IMR-90 (cell line): ENCODE results near the gene LYSMD4. TPM values are rescaled to one million over a fixed set of nuclear protein-coding genes. Genes with fewer than 3 reads are reported as not detected.

Experiments used
- ATAC-seq: fragments of 200-7000 bp; cut with Tn5 transposase; 2 replicates; pipeline ENCODE4 v1.9.1; 2020; ENCODE audit warnings: low read depth, mild to moderate bottlenecking, moderate library complexity
- BruUV-seq: library from RNA; stranded (reverse); fragments of 400-500 nt; replicated peaks from 2 replicates; lab custom pipeline; 2021; lab: Mats Ljungman, UMichigan
- CTCF ChIA-PET: fragments of 300-600 bp; formaldehyde crosslinking; extraction: SDS; loops from one replicate; lab custom pipeline; 2021; ENCODE audit warnings: antibody characterized with exemption; lab: Yijun Ruan, JAX
- POLR2A ChIA-PET: fragments of 300-600 bp; sonication (Branson Sonifier 250); formaldehyde crosslinking; loops from one replicate; lab custom pipeline; 2022; ENCODE audit warnings: antibody characterized with exemption; ENCODE audit not compliant: unreplicated experiment; lab: Charles Lee
- DNase-seq: peaks from one replicate; pipeline ENCODE4 v3.0.0; 2013
- H2AFZ ChIP-seq: replicated peaks from 2 replicates; pipeline ENCODE3; 2013; ENCODE audit warnings: low read length, mild to moderate bottlenecking; ENCODE audit not compliant: poor library complexity
- H2AK5ac ChIP-seq: 2 replicates; pipeline ENCODE4 v1.6.1; 2013; ENCODE audit warnings: low read depth, low read length, inconsistent platforms
- H2AK9ac ChIP-seq: replicated peaks from 2 replicates; pipeline ENCODE3; 2013; ENCODE audit warnings: mild to moderate bottlenecking, low read depth, low read length, moderate library complexity; ENCODE audit not compliant: poor library complexity
- H2BK120ac ChIP-seq: 2 replicates; pipeline ENCODE4 v1.6.1; 2013; ENCODE audit warnings: low read depth, low read length, inconsistent platforms
- H2BK15ac ChIP-seq: 3 replicates; pipeline ENCODE4 v1.6.1; 2013; ENCODE audit warnings: low read depth, low read length, inconsistent platforms
- H2BK20ac ChIP-seq: 2 replicates; pipeline ENCODE4 v1.6.1; 2013; ENCODE audit warnings: low read depth, mild to moderate bottlenecking, inconsistent platforms, low read length, moderate library complexity
- H2BK5ac ChIP-seq: 2 replicates; pipeline ENCODE4 v1.6.1; 2013; ENCODE audit warnings: mild to moderate bottlenecking, low read depth, low read length, inconsistent platforms; ENCODE audit not compliant: poor library complexity, severe bottlenecking
- H3K14ac ChIP-seq: replicated peaks from 2 replicates; pipeline ENCODE4 v1.6.1; 2013; ENCODE audit warnings: low read depth, low read length, inconsistent platforms
- H3K18ac ChIP-seq: 2 replicates; pipeline ENCODE4 v1.6.1; 2013; ENCODE audit warnings: low read depth, low read length, control low read depth
- H3K23ac ChIP-seq: 2 replicates; pipeline ENCODE4 v1.6.1; 2013; ENCODE audit warnings: low read depth, low read length, inconsistent platforms
- H3K27ac ChIP-seq: 2 replicates; pipeline ENCODE4 v1.5.1; 2013; ENCODE audit warnings: mild to moderate bottlenecking, control low read depth, low read length; ENCODE audit not compliant: insufficient read depth
- H3K27me3 ChIP-seq: 2 replicates; pipeline ENCODE4 v1.6.1; 2013; ENCODE audit warnings: low read length; ENCODE audit not compliant: control insufficient read depth, insufficient read depth
- H3K36me3 ChIP-seq: 2 replicates; pipeline ENCODE4 v1.6.1; 2013; ENCODE audit warnings: low read length, mixed read lengths; ENCODE audit not compliant: control insufficient read depth, insufficient read depth
- H3K4ac ChIP-seq: 2 replicates; pipeline ENCODE4 v1.6.1; 2013; ENCODE audit warnings: low read depth, low read length, inconsistent platforms
- H3K4me1 ChIP-seq: 2 replicates; pipeline ENCODE4 v1.6.1; 2013; ENCODE audit warnings: low read length, mixed read lengths; ENCODE audit not compliant: control insufficient read depth, insufficient read depth
- H3K4me2 ChIP-seq: 2 replicates; pipeline ENCODE4 v1.6.1; 2013; ENCODE audit warnings: low read depth, mild to moderate bottlenecking, control low read depth, low read length, moderate library complexity
- H3K4me3 ChIP-seq: 2 replicates; pipeline ENCODE4 v1.5.1; 2013; ENCODE audit warnings: low read depth, mild to moderate bottlenecking, control low read depth, low read length, moderate library complexity; ENCODE audit not compliant: insufficient read depth
- H3K56ac ChIP-seq: 2 replicates; pipeline ENCODE4 v1.6.1; 2013; ENCODE audit warnings: low read length, inconsistent platforms; ENCODE audit not compliant: insufficient read depth; ENCODE audit errors: extremely low read depth
- H3K79me1 ChIP-seq, 2 experiments: 2 replicates each; pipeline ENCODE4 v1.6.1; 2013; ENCODE audit warnings: low read length in 2 of 2, inconsistent platforms in 1 of 2, low read depth in 1 of 2
- H3K9ac ChIP-seq: 2 replicates; pipeline ENCODE4 v1.6.1; 2013; ENCODE audit warnings: low read depth, low read length, control low read depth
- H3K9me1 ChIP-seq: 2 replicates; pipeline ENCODE4 v1.6.1; 2013; ENCODE audit warnings: low read length, inconsistent platforms; ENCODE audit not compliant: insufficient read depth
- H3K9me3 ChIP-seq: 2 replicates; pipeline ENCODE4 v1.6.1; 2013; ENCODE audit warnings: low read length; ENCODE audit not compliant: control insufficient read depth, insufficient read depth
- H4K20me1 ChIP-seq: 2 replicates; pipeline ENCODE4 v1.6.1; 2013; ENCODE audit warnings: low read length, inconsistent platforms; ENCODE audit not compliant: insufficient read depth
- H4K5ac ChIP-seq: 2 replicates; pipeline ENCODE4 v1.6.1; 2013; ENCODE audit warnings: mild to moderate bottlenecking, low read depth, low read length, control low read depth
- H4K8ac ChIP-seq, 2 experiments: 2 replicates each; pipeline ENCODE4 v1.6.1; 2013; ENCODE audit warnings: low read depth in 2 of 2, low read length in 2 of 2, control low read depth in 1 of 2, inconsistent platforms in 1 of 2
- H4K91ac ChIP-seq: 2 replicates; pipeline ENCODE4 v1.6.1; 2013; ENCODE audit warnings: low read depth, low read length, inconsistent platforms; ENCODE audit not compliant: insufficient read depth
- BHLHE40 ChIP-seq: fragments of 150-350 bp; IDR thresholded peaks from 2 replicates; pipeline ENCODE4 v1.6.1; 2016; ENCODE audit warnings: mild to moderate bottlenecking, low read depth, low read length
- POLR2A ChIP-seq: IDR thresholded peaks from 2 replicates; pipeline ENCODE4 v1.6.1; 2012; ENCODE audit warnings: mild to moderate bottlenecking, low read depth, low read length
- WGBS, 2 experiments: methylation state at CpG; one replicate each; pipeline versions ENCODE4 v1.1.5 to v1.1.7; 2013; ENCODE audit warnings: missing lambda C conversion rate in 2 of 2; ENCODE audit not compliant: insufficient read length in 1 of 2; ENCODE audit errors: extremely low coverage in 2 of 2; 5-methylcytosine and 5-hydroxymethylcytosine counted together
- dilution Hi-C: fragments of 300-500 bp; cut with HindIII; formaldehyde crosslinking; loops from one replicate; pipeline ENCODE4 v1.14.3; 2018; ENCODE audit warnings: low sequenced_read_pairs; ENCODE audit not compliant: unreplicated experiment
- in situ Hi-C: fragments of 300-500 bp; cut with MboI; formaldehyde crosslinking; loops from 3 replicates; pipeline ENCODE4 v1.14.3; 2019; ENCODE audit warnings: low sequenced_read_pairs, inconsistent platforms, mixed read lengths
- intact Hi-C: fragments of 100-400 bp; cut with micrococcal nuclease; formaldehyde crosslinking; loops from 2 replicates; pipeline ENCODE4 v1.10.0; 2022
- polyA plus RNA-seq, 3 experiments: library from polyadenylated mRNA; depleted of rRNA; stranded (reverse); fragments of >200 nt; gene quantifications; 2 replicates each; pipeline ENCODE4 v1.2.3, GENCODE V29; 2012; ENCODE audit warnings: low replicate concordance in 1 of 3
- total RNA-seq: library from RNA; depleted of rRNA; stranded (reverse); fragments of >200 nt; gene quantifications from 2 replicates; pipeline ENCODE4 v1.2.3, GENCODE V29; 2012

Gene LYSMD4
- total and polyA plus RNA-seq, 2 of the 4 experiments (the other 2 are of a cell fraction): 4.5 to 5.0 TPM

DNA sequence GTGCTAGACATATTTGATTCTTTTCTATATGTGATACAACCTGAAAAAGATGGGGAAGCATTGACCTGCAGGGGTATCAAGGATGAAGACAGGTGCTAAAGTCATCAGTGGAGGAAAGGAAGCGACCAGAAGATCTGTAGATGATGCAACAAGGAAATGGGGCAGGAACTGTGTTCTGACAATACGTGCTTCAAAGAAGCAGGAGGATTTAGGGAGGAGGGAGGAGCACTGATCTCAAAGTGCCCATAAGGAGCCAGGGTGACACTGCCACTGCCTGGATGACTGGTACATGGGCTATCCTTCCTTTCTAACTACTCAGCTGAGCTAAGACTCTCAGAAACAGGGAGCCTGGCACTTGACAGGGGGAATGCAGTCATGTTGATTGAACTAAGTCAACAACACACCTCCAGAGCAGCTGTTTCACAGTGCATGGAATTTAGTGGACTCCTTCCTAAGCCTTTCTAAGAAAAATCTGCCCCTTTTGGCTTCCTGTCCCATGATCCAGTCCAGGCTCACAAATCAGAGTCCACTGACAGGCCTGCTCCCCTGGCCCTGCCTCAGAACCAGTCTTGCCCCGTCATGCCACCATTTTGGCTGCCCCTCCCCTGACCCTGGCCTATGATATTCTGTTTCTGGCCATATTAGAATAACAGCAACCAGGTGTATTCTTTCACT lies 12.0 kb downstream of the LYSMD4 start:
- WGBS, 2 experiments: 100% methylated on average over 2 of the region's 3 CpGs; no CpG with 5 or more reads in 1 of the 2 experiments
- no peak overlapping the region for H2BK20ac ChIP-seq
- H3K4me2 ChIP-seq: no peak overlapping the region
- no peak overlapping the region for H3K23ac ChIP-seq
- TF ChIP-seq BHLHE40 (no peak), POLR2A (no peak)
- no peaks in the 10 kb centered on the region; the same call in 1 of the 2 replicates for H3K9me3 ChIP-seq
- no peak overlapping the region for H2BK15ac ChIP-seq
- no peak overlapping the region for H3K4ac ChIP-seq
- H4K20me1 ChIP-seq: no peaks in the 10 kb centered on the region; the same call in 1 of the 2 replicates
- no peak for ATAC-seq
- H3K9me1 ChIP-seq: peaks cover 2% of the 10 kb centered on the region; the same call in 1 of the 2 replicates
- H3K56ac ChIP-seq: no peak overlapping the region
- H2AFZ ChIP-seq: no peak overlapping the region
- H3K27me3 ChIP-seq: no peaks in the 10 kb centered on the region
- no peak overlapping the region for H2AK9ac ChIP-seq
- H3K9ac ChIP-seq: no peak overlapping the region
- intact Hi-C loops: no loop called here
- peaks cover 3% of the 10 kb centered on the region; the same call in 1 of the 2 replicates for H3K36me3 ChIP-seq
- no peak overlapping the region for H3K4me3 ChIP-seq
- H4K5ac ChIP-seq: no peak overlapping the region
- POLR2A ChIA-PET: no interaction called here
- H2BK5ac ChIP-seq: no peak overlapping the region
- CTCF ChIA-PET: no interaction called here
- no peaks in the 10 kb centered on the region; the same call in none of the 2 replicates for H3K4me1 ChIP-seq
- H2AK5ac ChIP-seq: no peak overlapping the region
- no peak overlapping the region for H4K91ac ChIP-seq
- no peak overlapping the region for H4K8ac ChIP-seq
- no peaks in the 10 kb centered on the region; a peak in 1 of 4 replicates for H3K79me1 ChIP-seq
- no peak overlapping the region for H3K14ac ChIP-seq
- no peak overlapping the region for H3K27ac ChIP-seq
- dilution Hi-C loops: no loop called here
- H2BK120ac ChIP-seq: no peak overlapping the region
- in situ Hi-C loops: no loop called here
- no peak overlapping the region for H3K18ac ChIP-seq
- DNase-seq: no peak
- BruUV-seq: no TSS peak
